ENCODE results near the gene TSPO.

Gene TSPO

DNA sequence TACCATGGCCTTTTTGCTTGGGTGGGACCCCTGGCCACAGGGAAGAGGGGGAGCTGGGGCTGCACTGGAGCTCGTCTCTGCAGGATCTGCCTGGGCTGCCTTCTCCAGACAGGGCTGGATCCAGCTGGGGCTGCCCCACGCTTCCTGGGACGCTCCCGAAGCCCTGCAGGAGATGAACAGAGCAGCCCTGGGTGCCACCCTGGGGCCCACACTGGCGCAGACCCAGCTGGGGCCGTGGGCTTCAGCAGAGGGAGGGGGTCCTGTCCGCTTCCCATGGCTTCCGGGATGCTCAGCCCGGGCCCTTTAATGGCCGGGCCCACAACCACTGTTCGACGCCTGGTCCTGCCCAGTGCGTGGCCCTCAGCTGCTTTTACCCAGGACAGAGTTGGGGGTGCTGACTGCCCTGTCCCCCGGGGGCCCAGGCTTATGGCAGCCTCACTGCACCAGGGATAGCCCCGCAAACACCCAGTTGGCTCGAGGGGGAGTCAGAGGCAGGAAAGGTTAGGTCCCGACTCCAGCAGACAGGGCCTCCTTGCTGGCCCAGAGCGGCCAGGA is 12.0 kb downstream of the TSPO start:
- H3K79me2 ChIP-seq, result no peaks in the 10 kb centered on the region
- H3K4me1 ChIP-seq, result no peaks in the 10 kb centered on the region
- TF ChIP-seq, protein P1, sequence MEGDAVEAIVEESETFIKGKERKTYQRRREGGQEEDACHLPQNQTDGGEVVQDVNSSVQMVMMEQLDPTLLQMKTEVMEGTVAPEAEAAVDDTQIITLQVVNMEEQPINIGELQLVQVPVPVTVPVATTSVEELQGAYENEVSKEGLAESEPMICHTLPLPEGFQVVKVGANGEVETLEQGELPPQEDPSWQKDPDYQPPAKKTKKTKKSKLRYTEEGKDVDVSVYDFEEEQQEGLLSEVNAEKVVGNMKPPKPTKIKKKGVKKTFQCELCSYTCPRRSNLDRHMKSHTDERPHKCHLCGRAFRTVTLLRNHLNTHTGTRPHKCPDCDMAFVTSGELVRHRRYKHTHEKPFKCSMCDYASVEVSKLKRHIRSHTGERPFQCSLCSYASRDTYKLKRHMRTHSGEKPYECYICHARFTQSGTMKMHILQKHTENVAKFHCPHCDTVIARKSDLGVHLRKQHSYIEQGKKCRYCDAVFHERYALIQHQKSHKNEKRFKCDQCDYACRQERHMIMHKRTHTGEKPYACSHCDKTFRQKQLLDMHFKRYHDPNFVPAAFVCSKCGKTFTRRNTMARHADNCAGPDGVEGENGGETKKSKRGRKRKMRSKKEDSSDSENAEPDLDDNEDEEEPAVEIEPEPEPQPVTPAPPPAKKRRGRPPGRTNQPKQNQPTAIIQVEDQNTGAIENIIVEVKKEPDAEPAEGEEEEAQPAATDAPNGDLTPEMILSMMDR (IDR thresholded peaks at IDR 0.05), result no peak
- H3K9me3 ChIP-seq (ENCODE audit: control insufficient read depth, low read length), result no peaks in the 10 kb centered on the region
- H3K27me3 ChIP-seq (ENCODE audit: control insufficient read depth, insufficient read depth, low read length), result no peaks in the 10 kb centered on the region
- H3K27ac ChIP-seq, result no peak overlapping the region
- H3K4me2 ChIP-seq (ENCODE audit: low read length), result peak overlapping the region; percentile 6
- no peak overlapping the region for H2AFZ ChIP-seq
- H3K36me3 ChIP-seq (ENCODE audit: control insufficient read depth, insufficient read depth, low read length), result no peaks in the 10 kb centered on the region
- H3K4me3 ChIP-seq (ENCODE audit: low read depth, low read length), result no peak overlapping the region
- H3K9ac ChIP-seq, result no peak overlapping the region

- H3K4me1 ChIP-seq, result no peaks in the 10 kb centered on the region
- H3K9me3 ChIP-seq (ENCODE audit: control insufficient read depth, low read length), result no peaks in the 10 kb centered on the region
- H3K36me3 ChIP-seq (ENCODE audit: control insufficient read depth, insufficient read depth, low read length), result no peaks in the 10 kb centered on the region
- H3K9ac ChIP-seq, result no peak overlapping the region
- H3K27me3 ChIP-seq (ENCODE audit: control insufficient read depth, insufficient read depth, low read length), result no peaks in the 10 kb centered on the region
- TF ChIP-seq, protein P1 (IDR thresholded peaks at IDR 0.05), result no peak
- H3K4me3 ChIP-seq (ENCODE audit: low read depth, low read length), result no peak overlapping the region
- no peak overlapping the region for H3K4me2 ChIP-seq (ENCODE audit: low read length)
- H3K27ac ChIP-seq, result no peak overlapping the region
- H3K79me2 ChIP-seq, result no peaks in the 10 kb centered on the region
- H2AFZ ChIP-seq, result no peak overlapping the region
Measured at GRCh38 chr22:43164636-43165035, 13.3 kb downstream of the TSPO start.

GRCh38 chr22:43166132-43166930 is 15.0 kb downstream of the TSPO start:
- H3K4me1 ChIP-seq, result no peaks in the 10 kb centered on the region
- no peaks in the 10 kb centered on the region for H3K27me3 ChIP-seq (ENCODE audit: control insufficient read depth, insufficient read depth, low read length)

DNA sequence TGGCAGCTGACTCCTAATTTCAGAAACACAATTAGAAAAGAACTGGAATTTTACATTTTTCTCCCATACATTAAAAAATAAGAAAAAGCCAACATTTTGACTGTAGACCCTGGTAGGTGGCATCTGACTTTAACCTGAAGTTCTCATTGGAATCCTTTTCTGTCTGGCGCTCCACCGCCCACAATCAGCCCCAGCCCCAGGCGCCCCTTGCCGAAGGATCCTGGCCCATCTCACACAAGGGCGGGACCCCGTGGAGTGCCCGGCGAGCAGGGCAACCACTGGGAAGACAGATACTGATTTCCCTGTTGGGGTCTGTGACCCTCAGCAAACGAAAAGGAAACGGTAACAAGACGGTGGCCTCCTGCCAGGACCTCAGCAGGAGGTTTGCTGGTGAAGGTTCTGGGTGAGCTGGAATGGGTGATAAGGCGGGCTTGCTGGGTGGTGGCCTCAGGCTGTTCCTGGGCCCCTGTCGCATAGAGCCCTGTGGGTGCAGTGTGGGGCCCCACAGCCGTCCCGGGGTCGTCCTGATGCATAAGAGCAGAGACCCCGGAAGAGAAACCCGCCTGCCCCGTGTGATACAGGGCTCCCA is 15.7 kb downstream of the TSPO start:
- H3K9me3 ChIP-seq (ENCODE audit: control insufficient read depth, low read length), result no peaks in the 10 kb centered on the region
- no peaks in the 10 kb centered on the region for H3K27me3 ChIP-seq (ENCODE audit: control insufficient read depth, insufficient read depth, low read length)
- no peaks in the 10 kb centered on the region for H3K36me3 ChIP-seq (ENCODE audit: control insufficient read depth, insufficient read depth, low read length)
- H3K4me2 ChIP-seq (ENCODE audit: low read length), result no peak overlapping the region
- H2AFZ ChIP-seq, result no peak overlapping the region
- H3K27ac ChIP-seq, result no peak overlapping the region
- TF ChIP-seq, protein P1 (IDR thresholded peaks at IDR 0.05), result no peak
- no peaks in the 10 kb centered on the region for H3K4me1 ChIP-seq
- H3K4me3 ChIP-seq (ENCODE audit: low read depth, low read length), result no peak overlapping the region
- H3K79me2 ChIP-seq, result no peaks in the 10 kb centered on the region
- no peak overlapping the region for H3K9ac ChIP-seq

More at GRCh38 chr22:43166132-43166930, 15.0 kb downstream of the TSPO start:
- no peak overlapping the region for H3K9ac ChIP-seq
- no peak overlapping the region for H3K4me3 ChIP-seq (ENCODE audit: low read depth, low read length)
- TF ChIP-seq, protein P1 (IDR thresholded peaks at IDR 0.05), result no peak
- H3K4me2 ChIP-seq (ENCODE audit: low read length), result no peak overlapping the region
- H2AFZ ChIP-seq, result no peak overlapping the region
- no peaks in the 10 kb centered on the region for H3K9me3 ChIP-seq (ENCODE audit: control insufficient read depth, low read length)
- H3K27ac ChIP-seq, result no peak overlapping the region
- H3K79me2 ChIP-seq, result no peaks in the 10 kb centered on the region
- H3K36me3 ChIP-seq (ENCODE audit: control insufficient read depth, insufficient read depth, low read length), result no peaks in the 10 kb centered on the region
